Loucy (cell line): ENCODE data around the gene WNK2.

ENCODE experiments used
- H2AFZ ChIP-seq: fragments of 200-600 bp; sonication (generic); 2 replicates; pipeline ENCODE4 v1.6.0; 2016; ENCODE audit warnings: antibody characterized with exemption, mild to moderate bottlenecking, low read length, moderate library complexity
- H3F3A ChIP-seq: fragments of 200-600 bp; 2 replicates; pipeline ENCODE4 v1.6.0; 2016; ENCODE audit warnings: antibody characterized with exemption, low read depth, mild to moderate bottlenecking
- H3K27me3 ChIP-seq: fragments of 200-600 bp; sonication (generic); 2 replicates; pipeline ENCODE4 v1.6.1; 2014; ENCODE audit warnings: low read length, mild to moderate bottlenecking; ENCODE audit not compliant: insufficient read depth, poor library complexity, severe bottlenecking
- H3K36me3 ChIP-seq: fragments of 200-600 bp; sonication (generic); 2 replicates; pipeline ENCODE4 v1.6.1; 2016; ENCODE audit warnings: low read length; ENCODE audit not compliant: insufficient read depth
- H3K4me1 ChIP-seq: fragments of 200-600 bp; sonication (generic); 2 replicates; pipeline ENCODE4 v1.5.1; 2014; ENCODE audit warnings: low read length, mild to moderate bottlenecking; ENCODE audit not compliant: insufficient read depth, poor library complexity, severe bottlenecking
- H3K4me2 ChIP-seq: fragments of 200-600 bp; sonication (generic); 2 replicates; pipeline ENCODE4 v1.6.0; 2014; ENCODE audit warnings: antibody characterized with exemption, low read length, low read depth, mild to moderate bottlenecking; ENCODE audit not compliant: poor library complexity, severe bottlenecking
- H3K4me3 ChIP-seq: fragments of 200-600 bp; sonication (generic); 2 replicates; pipeline ENCODE4 v1.5.1; 2014; ENCODE audit warnings: low read length, mild to moderate bottlenecking, mixed read lengths; ENCODE audit not compliant: poor library complexity, severe bottlenecking
- H3K79me2 ChIP-seq: fragments of 200-600 bp; sonication (generic); 2 replicates; pipeline ENCODE4 v1.6.1; 2014; ENCODE audit warnings: low read length; ENCODE audit not compliant: insufficient read depth
- H3K9ac ChIP-seq: fragments of 200-600 bp; sonication (generic); 2 replicates; pipeline ENCODE4 v1.6.0; 2014; ENCODE audit warnings: mild to moderate bottlenecking, low read depth, low read length, moderate library complexity; ENCODE audit not compliant: poor library complexity, severe bottlenecking
- H3K9me2 ChIP-seq: fragments of 200-600 bp; sonication (generic); replicated peaks from 2 replicates; pipeline ENCODE4 v1.6.1; 2016; ENCODE audit warnings: low read depth, low read length, mixed read lengths
- H3K9me3 ChIP-seq: fragments of 200-600 bp; sonication (generic); 2 replicates; pipeline ENCODE4 v1.6.1; 2014; ENCODE audit warnings: mild to moderate bottlenecking, antibody characterized with exemption, low read length, low read depth; ENCODE audit not compliant: insufficient read depth
- H4K20me1 ChIP-seq: fragments of 200-600 bp; sonication (generic); 2 replicates; pipeline ENCODE4 v1.6.0; 2014; ENCODE audit warnings: antibody characterized with exemption, low read length, mild to moderate bottlenecking; ENCODE audit not compliant: insufficient read depth, poor library complexity, severe bottlenecking
- CTCF ChIP-seq: fragments of 200-600 bp; sonication (generic); conservative IDR thresholded peaks from 2 replicates; pipeline ENCODE4 v1.5.1; 2014; ENCODE audit warnings: mild to moderate bottlenecking, antibody characterized with exemption, low read length
- EZH2phosphoT487 ChIP-seq: fragments of 200-600 bp; IDR thresholded peaks from 2 replicates; pipeline ENCODE4 v1.6.1; 2018; ENCODE audit warnings: antibody characterized with exemption, mild to moderate bottlenecking, moderate library complexity, borderline replicate concordance

WNK2 gene

GRCh38 chr9:93211654-93212001 is 27.7 kb downstream of the WNK2 start:
- Histone ChIP-seq H3K36me3 (no peaks in the 10 kb centered on the region), H3K27me3 (no peaks in the 10 kb centered on the region), H3K9ac (no peak overlapping the region), H3K9me3 (no peaks in the 10 kb centered on the region; the same call in 1 of the 2 replicates), H2AFZ (no peak overlapping the region), H3K79me2 (no peaks in the 10 kb centered on the region), H3K9me2 (no peaks in the 10 kb centered on the region), H3K4me2 (no peak overlapping the region), H3F3A (no peaks in the 10 kb centered on the region), H3K4me3 (no peak overlapping the region), H4K20me1 (no peaks in the 10 kb centered on the region), H3K4me1 (no peaks in the 10 kb centered on the region)
- no peak for TF ChIP-seq EZH2phosphoT487
- no peak for TF ChIP-seq CTCF

- H3K9me2 ChIP-seq = no peaks in the 10 kb centered on the region
- H3K9ac ChIP-seq = no peak overlapping the region
- H3K4me2 ChIP-seq = no peak overlapping the region
- H4K20me1 ChIP-seq = no peaks in the 10 kb centered on the region
- no peak overlapping the region for H2AFZ ChIP-seq
- no peaks in the 10 kb centered on the region for H3F3A ChIP-seq
- no peaks in the 10 kb centered on the region for H3K27me3 ChIP-seq
- no peaks in the 10 kb centered on the region for H3K79me2 ChIP-seq
- H3K4me1 ChIP-seq = no peaks in the 10 kb centered on the region
- H3K36me3 ChIP-seq = no peaks in the 10 kb centered on the region
- H3K4me3 ChIP-seq = no peak overlapping the region
- H3K9me3 ChIP-seq = no peaks in the 10 kb centered on the region; the same call in 1 of the 2 replicates
- no peak for TF ChIP-seq EZH2phosphoT487
- TF ChIP-seq CTCF = no peak
Observed at GRCh38 chr9:93212409-93212808, 28.5 kb downstream of the WNK2 start.

- no peaks in the 10 kb centered on the region for H3F3A ChIP-seq
- no peak overlapping the region for H3K4me2 ChIP-seq
- no peaks in the 10 kb centered on the region for H3K9me3 ChIP-seq
- H2AFZ ChIP-seq = no peak overlapping the region
- no peaks in the 10 kb centered on the region for H3K36me3 ChIP-seq
- no peaks in the 10 kb centered on the region for H3K9me2 ChIP-seq
- TF ChIP-seq EZH2phosphoT487 = no peak
- TF ChIP-seq CTCF = no peak
- H3K79me2 ChIP-seq = no peaks in the 10 kb centered on the region
- no peak overlapping the region for H3K9ac ChIP-seq
- no peaks in the 10 kb centered on the region for H4K20me1 ChIP-seq
- no peak overlapping the region for H3K4me3 ChIP-seq
- no peaks in the 10 kb centered on the region for H3K27me3 ChIP-seq
- no peaks in the 10 kb centered on the region for H3K4me1 ChIP-seq
Observed at GRCh38 chr9:93216073-93216365, 32.1 kb downstream of the WNK2 start.
